GM06990 (cell line): ENCODE measurements around the gene CDC42BPB.

Source experiments
- DNase-seq: peaks from one replicate; pipeline ENCODE4 v3.0.0-alpha.2; 2011; ENCODE audit not compliant: insufficient read length; ENCODE audit errors: extremely low read depth
- H3K27me3 ChIP-seq: replicated peaks from 2 replicates; pipeline ENCODE4 v1.6.0; 2011; ENCODE audit warnings: low read length; ENCODE audit not compliant: control insufficient read depth, insufficient read depth
- H3K36me3 ChIP-seq: 2 replicates; pipeline ENCODE4 v1.5.1; 2011; ENCODE audit warnings: low read length; ENCODE audit not compliant: control insufficient read depth, insufficient read depth
- H3K4me3 ChIP-seq: replicated peaks from 2 replicates; pipeline ENCODE4 v1.5.1; 2011; ENCODE audit warnings: low read depth, mild to moderate bottlenecking, control low read depth, low read length
- TF ChIP-seq, protein P1 (sequence below): IDR thresholded peaks from 2 replicates; pipeline ENCODE4 v1.5.1; 2011; ENCODE audit warnings: low read length, control low read depth, mild to moderate bottlenecking, inconsistent platforms; ENCODE audit not compliant: insufficient read depth, poor library complexity, severe bottlenecking

The CDC42BPB gene

DNA sequence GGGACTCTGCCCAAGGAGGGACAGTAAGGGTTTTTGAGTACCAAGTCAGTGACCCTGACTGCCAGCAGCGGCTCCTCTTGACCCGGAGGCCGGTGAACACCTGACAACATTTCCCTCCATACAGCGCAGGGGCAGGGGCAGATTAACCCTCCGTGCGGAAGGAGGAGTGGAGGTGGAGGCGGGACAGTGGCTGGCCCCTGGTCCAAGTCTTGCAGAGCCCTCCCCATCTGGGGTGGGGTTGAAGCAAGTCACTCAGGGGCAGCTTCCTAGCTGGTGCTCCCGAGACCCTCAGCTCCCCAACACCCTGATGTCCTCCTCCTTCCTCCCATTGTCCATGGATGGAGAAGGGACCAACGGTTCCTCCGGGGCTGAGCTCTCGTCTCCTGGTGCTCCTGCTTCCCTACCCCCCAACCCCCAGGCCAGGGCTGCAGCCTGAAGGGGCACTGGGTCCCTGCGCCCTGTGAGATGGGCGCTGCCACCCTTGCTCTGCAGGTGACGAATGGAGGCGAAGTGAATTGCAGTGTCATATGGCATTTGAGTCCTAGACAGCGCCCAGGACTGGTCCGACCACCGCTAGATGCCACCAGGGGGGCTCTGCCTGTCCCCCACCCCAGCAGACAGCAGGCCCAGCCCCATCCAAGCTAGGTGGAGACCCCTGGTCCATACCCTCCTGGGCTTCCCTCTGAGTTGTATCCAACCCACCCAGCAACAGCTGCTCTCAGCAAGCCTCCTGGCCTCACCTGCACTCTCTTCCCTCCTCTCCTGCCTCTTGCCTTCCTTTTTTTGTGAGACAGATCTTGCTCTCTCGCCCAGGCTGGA, 141.8 kb downstream of the CDC42BPB start:
- TF ChIP-seq, protein P1, sequence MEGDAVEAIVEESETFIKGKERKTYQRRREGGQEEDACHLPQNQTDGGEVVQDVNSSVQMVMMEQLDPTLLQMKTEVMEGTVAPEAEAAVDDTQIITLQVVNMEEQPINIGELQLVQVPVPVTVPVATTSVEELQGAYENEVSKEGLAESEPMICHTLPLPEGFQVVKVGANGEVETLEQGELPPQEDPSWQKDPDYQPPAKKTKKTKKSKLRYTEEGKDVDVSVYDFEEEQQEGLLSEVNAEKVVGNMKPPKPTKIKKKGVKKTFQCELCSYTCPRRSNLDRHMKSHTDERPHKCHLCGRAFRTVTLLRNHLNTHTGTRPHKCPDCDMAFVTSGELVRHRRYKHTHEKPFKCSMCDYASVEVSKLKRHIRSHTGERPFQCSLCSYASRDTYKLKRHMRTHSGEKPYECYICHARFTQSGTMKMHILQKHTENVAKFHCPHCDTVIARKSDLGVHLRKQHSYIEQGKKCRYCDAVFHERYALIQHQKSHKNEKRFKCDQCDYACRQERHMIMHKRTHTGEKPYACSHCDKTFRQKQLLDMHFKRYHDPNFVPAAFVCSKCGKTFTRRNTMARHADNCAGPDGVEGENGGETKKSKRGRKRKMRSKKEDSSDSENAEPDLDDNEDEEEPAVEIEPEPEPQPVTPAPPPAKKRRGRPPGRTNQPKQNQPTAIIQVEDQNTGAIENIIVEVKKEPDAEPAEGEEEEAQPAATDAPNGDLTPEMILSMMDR = no peak
- DNase-seq = no peak
- no peak overlapping the region for H3K4me3 ChIP-seq
- H3K27me3 ChIP-seq = no peaks in the 10 kb centered on the region
- peaks cover 9% of the 10 kb centered on the region for H3K36me3 ChIP-seq

DNA sequence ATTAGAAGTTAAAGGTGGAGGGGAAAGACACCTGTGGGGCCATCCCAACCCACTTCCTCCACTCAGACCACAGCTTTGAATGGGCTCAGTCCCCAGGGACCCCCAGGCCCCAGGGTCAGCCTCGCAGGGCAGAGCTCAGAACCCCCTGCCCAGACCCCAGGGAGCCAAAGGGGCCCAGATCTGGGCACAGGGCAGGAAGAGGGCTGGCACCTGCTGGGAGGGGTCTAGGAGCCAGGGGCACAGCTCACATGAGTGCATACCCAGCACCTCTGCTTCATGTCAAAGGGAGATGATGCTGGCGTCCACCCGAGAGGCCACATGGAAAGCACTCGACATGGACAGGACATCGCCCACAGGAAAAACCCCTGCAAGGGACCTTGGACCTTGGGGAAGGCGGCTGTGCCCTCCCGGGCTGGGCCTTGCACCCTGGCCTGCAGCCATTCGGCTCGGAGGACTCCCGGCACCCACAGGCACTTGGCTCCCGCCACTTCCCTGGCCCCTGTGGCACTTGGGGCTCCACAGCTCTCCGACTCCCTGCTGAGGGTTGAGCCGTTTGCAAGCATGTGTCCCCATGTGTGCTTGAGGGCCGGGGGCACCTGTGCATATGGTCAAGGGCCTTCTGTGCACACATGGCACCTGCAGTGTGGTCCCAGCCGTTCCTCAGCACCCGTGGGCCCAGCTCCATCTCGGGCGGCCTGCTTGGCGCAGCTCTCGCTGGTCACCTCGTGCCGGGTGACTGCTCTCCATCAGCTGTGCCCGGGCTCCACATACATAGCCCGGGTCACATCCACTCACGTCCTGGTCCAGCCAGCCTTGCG, 142.7 kb downstream of the CDC42BPB start:
- TF ChIP-seq, protein P1 = no peak
- Histone ChIP-seq H3K27me3 (no peaks in the 10 kb centered on the region), H3K4me3 (no peak overlapping the region), H3K36me3 (peaks cover 9% of the 10 kb centered on the region)
- DNase-seq = no peak

DNA sequence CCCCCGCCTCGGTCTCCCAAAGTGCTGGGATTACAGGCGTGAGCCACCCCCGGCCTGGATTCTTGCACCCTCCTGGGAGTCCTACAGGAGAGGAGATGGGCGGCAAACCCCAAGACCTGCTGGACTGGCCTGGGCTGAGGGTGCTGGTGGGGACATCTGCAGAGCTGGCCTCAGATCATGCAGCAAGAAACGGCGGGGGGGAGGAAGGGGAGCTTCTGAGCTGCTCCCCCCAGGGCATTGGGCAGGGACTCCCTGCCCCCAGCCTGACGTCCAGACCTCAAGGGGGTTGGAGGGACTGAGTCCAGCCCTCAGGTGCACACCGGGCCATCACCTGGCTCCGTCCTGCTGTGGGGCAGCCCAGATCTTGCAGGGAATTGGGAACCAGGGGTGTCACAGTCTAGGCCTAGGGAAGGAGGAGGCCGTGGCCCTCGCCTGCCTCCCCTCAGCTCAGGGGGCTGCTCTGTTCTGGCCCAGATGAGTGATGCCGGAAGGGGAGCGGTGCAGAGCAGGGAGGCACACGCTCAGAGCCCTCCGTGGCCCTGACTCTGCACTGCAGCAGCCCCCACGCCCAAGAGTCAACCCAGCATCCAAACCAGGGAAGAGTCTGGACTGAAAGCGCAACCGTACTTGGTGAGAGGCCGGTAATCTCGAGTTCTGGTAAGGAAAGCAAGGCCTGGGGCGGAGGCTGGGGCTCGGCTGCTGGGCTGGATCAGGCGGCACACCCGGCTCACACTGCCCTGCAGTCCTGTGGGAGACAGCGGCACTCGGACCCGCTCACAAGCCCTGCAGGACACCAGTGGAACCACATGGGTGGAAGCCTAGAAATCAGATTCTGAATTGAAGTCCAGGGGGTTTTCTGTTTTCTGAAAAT, 143.8 kb downstream of the CDC42BPB start:
- TF ChIP-seq, protein P1 = no peak
- no peak for DNase-seq
- Histone ChIP-seq H3K4me3 (no peak overlapping the region), H3K27me3 (no peaks in the 10 kb centered on the region), H3K36me3 (peaks cover 16% of the 10 kb centered on the region)

DNA sequence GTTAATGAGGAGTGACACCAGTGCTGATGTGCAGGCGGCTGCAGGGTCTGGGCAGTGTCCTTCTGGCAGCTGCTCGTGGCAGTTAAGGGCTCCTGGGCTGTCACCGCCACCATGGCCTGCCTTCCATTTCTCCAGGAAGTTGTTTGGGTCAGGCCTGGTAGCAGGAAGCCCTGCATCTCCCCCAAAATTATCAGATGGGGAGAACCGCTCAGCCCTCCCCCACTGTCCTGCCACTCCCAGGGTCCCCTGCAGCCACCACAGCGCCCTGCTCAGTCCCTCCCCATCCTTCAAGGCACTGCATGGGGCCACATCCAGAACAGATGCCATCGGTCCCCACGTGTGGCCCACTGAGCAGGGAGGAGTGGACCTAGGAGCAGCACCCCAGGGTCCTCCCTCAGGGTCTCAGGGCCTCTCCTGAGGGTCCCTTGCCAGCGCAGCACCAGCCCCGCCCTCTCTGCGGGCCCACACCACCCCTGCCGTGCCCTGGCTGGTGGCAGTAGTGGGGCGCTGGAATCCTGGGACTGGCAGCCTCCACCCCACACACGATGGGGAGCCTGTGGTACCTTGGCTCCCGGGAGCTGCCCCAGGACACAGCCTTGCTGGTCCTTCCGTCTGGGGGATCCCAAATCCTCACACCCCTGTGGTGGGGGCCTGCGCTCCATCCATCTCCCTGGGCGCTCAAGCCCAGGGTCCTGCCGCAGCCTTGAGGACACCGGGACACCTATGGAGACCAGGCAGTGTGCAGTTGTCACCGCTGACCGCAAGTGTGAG, 145.2 kb downstream of the CDC42BPB start:
- TF ChIP-seq, protein P1 = no peak
- DNase-seq = no peak
- Histone ChIP-seq H3K27me3 (no peaks in the 10 kb centered on the region), H3K36me3 (peaks cover 28% of the 10 kb centered on the region), H3K4me3 (no peak overlapping the region)

DNA sequence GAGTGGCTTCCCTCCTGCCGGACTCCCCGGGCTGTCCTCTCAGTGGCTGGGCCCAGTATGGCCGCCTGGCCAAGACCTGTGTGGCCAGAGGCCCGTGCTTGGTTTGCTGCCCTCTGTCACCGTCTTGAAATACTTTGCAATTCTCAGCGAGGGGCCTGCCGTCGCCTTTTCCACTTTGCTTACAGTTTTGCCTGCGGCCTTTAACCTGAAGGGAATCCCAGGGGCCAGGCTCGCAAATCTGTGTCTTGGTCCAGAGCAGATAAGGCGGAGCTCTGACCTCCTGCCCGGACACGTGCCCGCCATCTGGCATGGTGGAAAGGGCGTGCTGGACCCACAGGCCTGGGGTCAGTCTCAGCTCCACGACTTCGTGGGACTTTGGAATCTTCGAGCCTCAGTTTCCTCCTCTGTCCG, 145.8 kb downstream of the CDC42BPB start:
- H3K36me3 ChIP-seq = peaks cover 33% of the 10 kb centered on the region

More for the DNA sequence above, 145.8 kb downstream of the CDC42BPB start:
- no peaks in the 10 kb centered on the region for H3K27me3 ChIP-seq
- TF ChIP-seq, protein P1 = no peak
- H3K4me3 ChIP-seq = no peak overlapping the region
- DNase-seq = no peak
